WTC11 (cell line): Measurements from ENCODE around the gene CNTNAP2. TPM values are rescaled to one million over a fixed set of nuclear protein-coding genes. Genes with fewer than 3 reads are reported as not detected.

ENCODE experiments used
- ATAC-seq: fragments of 200-7000 bp; cut with Tn5 transposase; 2 replicates; pipeline ENCODE4 v1.10.0; 2021; ENCODE audit warnings: mild to moderate bottlenecking, moderate library complexity
- CTCF ChIA-PET: fragments of 300-600 bp; sonication (Branson Sonifier 250); formaldehyde crosslinking; loops from one replicate; lab custom pipeline; 2021; ENCODE audit warnings: antibody characterized with exemption; lab: Charles Lee
- POLR2A ChIA-PET: fragments of 350-600 bp; sonication (Branson Sonifier 250); formaldehyde crosslinking; loops from one replicate; lab custom pipeline; 2021; ENCODE audit warnings: antibody characterized with exemption; lab: Charles Lee
- DNase-seq: peaks from one replicate; pipeline ENCODE4 v3.0.0; 2021; ENCODE audit warnings: low spot score
- H3K27ac Mint-ChIP-seq: 2 replicates; pipeline ENCODE4 v1.8.0; 2021; ENCODE audit warnings: mixed read lengths
- H3K27me3 Mint-ChIP-seq: 2 replicates; pipeline ENCODE4 v1.8.0; 2021; ENCODE audit warnings: low read depth, mild to moderate bottlenecking, moderate library complexity, mixed read lengths
- H3K36me3 Mint-ChIP-seq: 2 replicates; pipeline ENCODE4 v1.8.0; 2021; ENCODE audit warnings: mixed read lengths
- H3K4me1 Mint-ChIP-seq: 2 replicates; pipeline ENCODE4 v1.8.0; 2022; ENCODE audit warnings: mixed read lengths
- H3K4me3 Mint-ChIP-seq: 2 replicates; pipeline ENCODE4 v1.8.0; 2021; ENCODE audit warnings: mild to moderate bottlenecking, moderate library complexity, mixed read lengths
- H3K9me3 Mint-ChIP-seq: 2 replicates; pipeline ENCODE4 v1.8.0; 2021; ENCODE audit warnings: mixed read lengths
- ATF1 ChIP-seq: sonication (generic); formaldehyde crosslinking; IDR thresholded peaks from 2 replicates; pipeline ENCODE4 v1.8.1; 2023; ENCODE audit warnings: mild to moderate bottlenecking, moderate library complexity, missing genetic modification reagents
- FOXP1 ChIP-seq: sonication (generic); formaldehyde crosslinking; IDR thresholded peaks from 2 replicates; pipeline ENCODE4 v1.8.0; 2022; ENCODE audit warnings: missing genetic modification reagents, mild to moderate bottlenecking, moderate library complexity, borderline replicate concordance
- GABPB1 ChIP-seq: sonication (generic); formaldehyde crosslinking; IDR thresholded peaks from 2 replicates; pipeline ENCODE4 v1.8.1; 2023; ENCODE audit warnings: mild to moderate bottlenecking, missing genetic modification reagents
- MYBL2 ChIP-seq: sonication (generic); formaldehyde crosslinking; IDR thresholded peaks from 2 replicates; pipeline ENCODE4 v1.8.1; 2023; ENCODE audit warnings: mild to moderate bottlenecking, moderate library complexity, missing genetic modification reagents
- NFE2L1 ChIP-seq: sonication (generic); formaldehyde crosslinking; IDR thresholded peaks from 2 replicates; pipeline ENCODE4 v1.8.1; 2023; ENCODE audit warnings: missing genetic modification reagents
- NR2C2 ChIP-seq: sonication (generic); formaldehyde crosslinking; IDR thresholded peaks from 2 replicates; pipeline ENCODE4 v1.8.0; 2022; ENCODE audit warnings: mild to moderate bottlenecking, missing genetic modification reagents
- RORB ChIP-seq: fragments of 250-450 bp; sonication (Bioruptor Pico); IDR thresholded peaks from 2 replicates; pipeline ENCODE4 v1.9.0; 2021; ENCODE audit warnings: mild to moderate bottlenecking
- TEAD4 ChIP-seq: sonication (generic); formaldehyde crosslinking; IDR thresholded peaks from 2 replicates; pipeline ENCODE4 v1.8.0; 2022; ENCODE audit warnings: mild to moderate bottlenecking, missing genetic modification reagents
- ZNF232 ChIP-seq: sonication (generic); formaldehyde crosslinking; IDR thresholded peaks from 2 replicates; pipeline ENCODE4 v1.8.0; 2022; ENCODE audit warnings: mild to moderate bottlenecking, missing genetic modification reagents
- ZNF317 ChIP-seq: sonication (generic); formaldehyde crosslinking; IDR thresholded peaks from 2 replicates; pipeline ENCODE4 v1.8.1; 2023; ENCODE audit warnings: low read depth, mild to moderate bottlenecking, moderate library complexity, missing genetic modification reagents, borderline replicate concordance
- ZNF396 ChIP-seq: fragments of 250-450 bp; sonication (Bioruptor Pico); IDR thresholded peaks from 2 replicates; pipeline ENCODE4 v1.8.0; 2021; ENCODE audit warnings: mild to moderate bottlenecking, moderate library complexity, borderline replicate concordance
- total RNA-seq: library from RNA; stranded (reverse); gene quantifications from 3 replicates; pipeline ENCODE4 v1.2.3, GENCODE V29; 2021
- TF ChIP-seq, protein P1 (sequence below): sonication (generic); formaldehyde crosslinking; IDR thresholded peaks from 2 replicates; pipeline ENCODE4 v1.8.0; 2023; ENCODE audit warnings: missing genetic modification reagents
- TF ChIP-seq, protein P2 (sequence below): sonication (generic); formaldehyde crosslinking; IDR thresholded peaks from 2 replicates; pipeline ENCODE4 v1.8.0; 2022; ENCODE audit warnings: mild to moderate bottlenecking, missing genetic modification reagents
- TF ChIP-seq, protein P3 (sequence below): sonication (generic); formaldehyde crosslinking; IDR thresholded peaks from 2 replicates; pipeline ENCODE4 v1.8.1; 2023; ENCODE audit warnings: mild to moderate bottlenecking, missing genetic modification reagents
- TF ChIP-seq, protein P4 (sequence below): sonication (generic); formaldehyde crosslinking; conservative IDR thresholded peaks from 2 replicates; pipeline ENCODE4 v1.8.1; 2022; ENCODE audit warnings: mild to moderate bottlenecking, missing genetic modification reagents
- TF ChIP-seq, protein P5 (sequence below): sonication (generic); formaldehyde crosslinking; IDR thresholded peaks from 2 replicates; pipeline ENCODE4 v1.8.1; 2022; ENCODE audit warnings: mild to moderate bottlenecking, moderate library complexity, missing genetic modification reagents
- TF ChIP-seq, protein P6 (sequence below): sonication (generic); formaldehyde crosslinking; IDR thresholded peaks from 2 replicates; pipeline ENCODE4 v1.8.1; 2022; ENCODE audit warnings: low read depth, missing genetic modification reagents, borderline replicate concordance
- TF ChIP-seq, protein P7 (sequence below): sonication (generic); formaldehyde crosslinking; IDR thresholded peaks from 2 replicates; pipeline ENCODE4 v1.8.1; 2023; ENCODE audit warnings: mild to moderate bottlenecking, missing genetic modification reagents, moderate library complexity
- TF ChIP-seq, protein P8 (sequence below): fragments of 250-450 bp; sonication (Bioruptor Pico); IDR thresholded peaks from 2 replicates; pipeline ENCODE4 v1.9.0; 2021; ENCODE audit warnings: moderate library complexity, mild to moderate bottlenecking, inconsistent platforms, borderline replicate concordance
- TF ChIP-seq, protein P9 (sequence below): sonication (generic); formaldehyde crosslinking; IDR thresholded peaks from 2 replicates; pipeline ENCODE4 v1.8.0; 2022; ENCODE audit warnings: mild to moderate bottlenecking, missing genetic modification reagents
- TF ChIP-seq, protein P10 (sequence below): sonication (generic); formaldehyde crosslinking; IDR thresholded peaks from 2 replicates; pipeline ENCODE4 v1.8.1; 2022; ENCODE audit warnings: low read depth, mild to moderate bottlenecking, moderate library complexity, missing genetic modification reagents, borderline replicate concordance
- TF ChIP-seq, protein P11 (sequence below): fragments of 250-450 bp; sonication (Bioruptor Pico); conservative IDR thresholded peaks from 2 replicates; pipeline ENCODE4 v1.9.0; 2021; ENCODE audit warnings: mild to moderate bottlenecking

Gene CNTNAP2
- total RNA-seq, 1 experiment from 2014 or later: 63.8 TPM

DNA sequence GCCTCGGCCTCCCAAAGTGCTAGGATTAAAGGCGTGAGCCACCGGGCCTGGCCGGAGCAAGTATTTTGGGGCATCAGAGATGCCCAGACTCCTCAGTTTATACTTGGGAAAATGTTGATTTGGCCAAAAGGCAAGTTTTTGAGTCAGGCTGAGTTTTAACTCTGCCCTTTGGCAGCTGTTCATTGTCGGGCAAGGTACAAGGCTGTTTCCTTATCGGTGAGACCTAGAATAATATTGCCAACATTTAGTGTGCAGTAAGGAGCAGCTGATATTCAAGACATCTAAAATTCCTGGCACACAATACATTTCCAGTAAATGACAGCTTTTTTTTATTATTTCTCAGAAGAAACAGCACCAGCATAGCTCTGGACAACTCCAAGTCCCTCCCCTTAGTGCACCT lies 2326.3 kb downstream of the CNTNAP2 start:
- ATAC-seq (no peak), DNase-seq (no peak)
- Mint-ChIP-seq H3K27ac (no peak overlapping the region), H3K27me3 (peaks cover 7% of the 10 kb centered on the region), H3K4me1 (no peaks in the 10 kb centered on the region), H3K4me3 (no peak overlapping the region), H3K9me3 (peaks cover 31% of the 10 kb centered on the region)
- POLR2A ChIA-PET: no interaction called here
- TF ChIP-seq, protein P1, sequence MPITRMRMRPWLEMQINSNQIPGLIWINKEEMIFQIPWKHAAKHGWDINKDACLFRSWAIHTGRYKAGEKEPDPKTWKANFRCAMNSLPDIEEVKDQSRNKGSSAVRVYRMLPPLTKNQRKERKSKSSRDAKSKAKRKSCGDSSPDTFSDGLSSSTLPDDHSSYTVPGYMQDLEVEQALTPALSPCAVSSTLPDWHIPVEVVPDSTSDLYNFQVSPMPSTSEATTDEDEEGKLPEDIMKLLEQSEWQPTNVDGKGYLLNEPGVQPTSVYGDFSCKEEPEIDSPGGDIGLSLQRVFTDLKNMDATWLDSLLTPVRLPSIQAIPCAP (CRISPR knock-in tag): no peak
- TF ChIP-seq ZNF396 (no peak), ATF1 (no peak), NFE2L1 (CRISPR knock-in tag) (no peak), TEAD4 (CRISPR knock-in tag) (no peak), ZNF232 (CRISPR knock-in tag) (no peak), RORB (CRISPR knock-in tag) (no peak), MYBL2 (no peak), ZNF317 (CRISPR knock-in tag) (no peak)
- TF ChIP-seq, protein P2, sequence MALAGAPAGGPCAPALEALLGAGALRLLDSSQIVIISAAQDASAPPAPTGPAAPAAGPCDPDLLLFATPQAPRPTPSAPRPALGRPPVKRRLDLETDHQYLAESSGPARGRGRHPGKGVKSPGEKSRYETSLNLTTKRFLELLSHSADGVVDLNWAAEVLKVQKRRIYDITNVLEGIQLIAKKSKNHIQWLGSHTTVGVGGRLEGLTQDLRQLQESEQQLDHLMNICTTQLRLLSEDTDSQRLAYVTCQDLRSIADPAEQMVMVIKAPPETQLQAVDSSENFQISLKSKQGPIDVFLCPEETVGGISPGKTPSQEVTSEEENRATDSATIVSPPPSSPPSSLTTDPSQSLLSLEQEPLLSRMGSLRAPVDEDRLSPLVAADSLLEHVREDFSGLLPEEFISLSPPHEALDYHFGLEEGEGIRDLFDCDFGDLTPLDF (CRISPR knock-in tag): no peak
- TF ChIP-seq, protein P3, sequence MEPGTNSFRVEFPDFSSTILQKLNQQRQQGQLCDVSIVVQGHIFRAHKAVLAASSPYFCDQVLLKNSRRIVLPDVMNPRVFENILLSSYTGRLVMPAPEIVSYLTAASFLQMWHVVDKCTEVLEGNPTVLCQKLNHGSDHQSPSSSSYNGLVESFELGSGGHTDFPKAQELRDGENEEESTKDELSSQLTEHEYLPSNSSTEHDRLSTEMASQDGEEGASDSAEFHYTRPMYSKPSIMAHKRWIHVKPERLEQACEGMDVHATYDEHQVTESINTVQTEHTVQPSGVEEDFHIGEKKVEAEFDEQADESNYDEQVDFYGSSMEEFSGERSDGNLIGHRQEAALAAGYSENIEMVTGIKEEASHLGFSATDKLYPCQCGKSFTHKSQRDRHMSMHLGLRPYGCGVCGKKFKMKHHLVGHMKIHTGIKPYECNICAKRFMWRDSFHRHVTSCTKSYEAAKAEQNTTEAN (CRISPR knock-in tag): no peak
- TF ChIP-seq, protein P4, sequence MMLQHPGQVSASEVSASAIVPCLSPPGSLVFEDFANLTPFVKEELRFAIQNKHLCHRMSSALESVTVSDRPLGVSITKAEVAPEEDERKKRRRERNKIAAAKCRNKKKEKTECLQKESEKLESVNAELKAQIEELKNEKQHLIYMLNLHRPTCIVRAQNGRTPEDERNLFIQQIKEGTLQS: no peak
- TF ChIP-seq, protein P5, sequence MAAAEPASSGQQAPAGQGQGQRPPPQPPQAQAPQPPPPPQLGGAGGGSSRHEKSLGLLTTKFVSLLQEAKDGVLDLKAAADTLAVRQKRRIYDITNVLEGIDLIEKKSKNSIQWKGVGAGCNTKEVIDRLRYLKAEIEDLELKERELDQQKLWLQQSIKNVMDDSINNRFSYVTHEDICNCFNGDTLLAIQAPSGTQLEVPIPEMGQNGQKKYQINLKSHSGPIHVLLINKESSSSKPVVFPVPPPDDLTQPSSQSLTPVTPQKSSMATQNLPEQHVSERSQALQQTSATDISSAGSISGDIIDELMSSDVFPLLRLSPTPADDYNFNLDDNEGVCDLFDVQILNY (CRISPR knock-in tag): no peak
- TF ChIP-seq, all 79 proteins: peak for 0
- CTCF ChIA-PET: no interaction called here
- H3K36me3 Mint-ChIP-seq: peaks cover 23% of the 10 kb centered on the region

DNA sequence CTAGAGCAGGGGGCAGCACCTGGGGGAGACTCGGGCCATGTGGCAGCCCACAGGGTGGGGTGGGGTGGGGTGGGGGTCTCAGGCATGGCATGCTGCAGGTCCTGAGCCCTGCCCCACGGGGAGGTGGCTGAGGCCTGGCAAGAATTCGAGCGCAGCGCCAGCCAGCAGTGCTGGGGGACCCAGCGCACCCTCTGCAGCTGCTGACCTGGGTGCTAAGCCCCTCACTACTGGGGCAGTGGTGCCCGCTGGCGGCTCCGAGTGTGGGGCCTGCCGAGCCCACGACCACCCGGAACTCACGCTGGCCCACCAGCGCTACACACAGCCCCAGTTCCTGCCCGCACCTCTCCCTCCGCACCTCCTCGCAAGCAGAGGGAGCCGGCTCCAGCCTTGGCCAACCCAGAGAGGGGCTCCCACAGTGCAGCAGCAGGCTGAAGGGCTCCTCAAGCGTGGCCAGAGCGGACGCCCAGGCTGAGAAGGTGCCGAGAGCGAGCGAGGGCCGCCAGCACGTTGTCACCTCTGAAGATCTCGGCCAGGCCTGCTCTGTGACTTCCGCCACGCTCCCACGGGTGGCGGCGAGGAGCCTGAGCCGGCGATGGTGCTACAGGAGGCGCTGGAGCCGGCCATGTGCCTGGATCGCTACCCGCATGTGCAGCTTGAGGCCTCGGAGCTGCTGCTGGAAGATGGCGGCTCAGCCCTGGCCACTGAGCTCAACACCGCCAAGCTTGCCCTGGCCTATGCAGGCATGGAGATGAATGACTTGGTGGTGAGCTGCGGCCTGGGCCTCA lies 2328.9 kb downstream of the CNTNAP2 start:
- peaks cover 28% of the 10 kb centered on the region for H3K9me3 Mint-ChIP-seq
- POLR2A ChIA-PET: interaction anchor here (0.6 kb wide), 1 partner anchor 16 kb away, joined by 4 read pairs; no protein-coding TSS in a partner anchor
- H3K27me3 Mint-ChIP-seq: peaks cover 7% of the 10 kb centered on the region
- CTCF ChIA-PET: interaction anchor here (1.4 kb wide), 1 partner anchor 180 kb away, joined by 3 read pairs; no protein-coding TSS in a partner anchor
- no peaks in the 10 kb centered on the region for H3K4me1 Mint-ChIP-seq
- DNase-seq (no peak), ATAC-seq (no peak)
- TF ChIP-seq, protein P6, sequence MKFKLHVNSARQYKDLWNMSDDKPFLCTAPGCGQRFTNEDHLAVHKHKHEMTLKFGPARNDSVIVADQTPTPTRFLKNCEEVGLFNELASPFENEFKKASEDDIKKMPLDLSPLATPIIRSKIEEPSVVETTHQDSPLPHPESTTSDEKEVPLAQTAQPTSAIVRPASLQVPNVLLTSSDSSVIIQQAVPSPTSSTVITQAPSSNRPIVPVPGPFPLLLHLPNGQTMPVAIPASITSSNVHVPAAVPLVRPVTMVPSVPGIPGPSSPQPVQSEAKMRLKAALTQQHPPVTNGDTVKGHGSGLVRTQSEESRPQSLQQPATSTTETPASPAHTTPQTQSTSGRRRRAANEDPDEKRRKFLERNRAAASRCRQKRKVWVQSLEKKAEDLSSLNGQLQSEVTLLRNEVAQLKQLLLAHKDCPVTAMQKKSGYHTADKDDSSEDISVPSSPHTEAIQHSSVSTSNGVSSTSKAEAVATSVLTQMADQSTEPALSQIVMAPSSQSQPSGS (CRISPR knock-in tag): no peak
- TF ChIP-seq FOXP1 (CRISPR knock-in tag) (peak; percentile 33; the same call in 1 of the 2 replicates), GABPB1 (CRISPR knock-in tag) (no peak), NR2C2 (CRISPR knock-in tag) (no peak)
- TF ChIP-seq, protein P7, sequence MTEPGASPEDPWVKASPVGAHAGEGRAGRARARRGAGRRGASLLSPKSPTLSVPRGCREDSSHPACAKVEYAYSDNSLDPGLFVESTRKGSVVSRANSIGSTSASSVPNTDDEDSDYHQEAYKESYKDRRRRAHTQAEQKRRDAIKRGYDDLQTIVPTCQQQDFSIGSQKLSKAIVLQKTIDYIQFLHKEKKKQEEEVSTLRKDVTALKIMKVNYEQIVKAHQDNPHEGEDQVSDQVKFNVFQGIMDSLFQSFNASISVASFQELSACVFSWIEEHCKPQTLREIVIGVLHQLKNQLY (CRISPR knock-in tag): no peak
- TF ChIP-seq, protein P8, sequence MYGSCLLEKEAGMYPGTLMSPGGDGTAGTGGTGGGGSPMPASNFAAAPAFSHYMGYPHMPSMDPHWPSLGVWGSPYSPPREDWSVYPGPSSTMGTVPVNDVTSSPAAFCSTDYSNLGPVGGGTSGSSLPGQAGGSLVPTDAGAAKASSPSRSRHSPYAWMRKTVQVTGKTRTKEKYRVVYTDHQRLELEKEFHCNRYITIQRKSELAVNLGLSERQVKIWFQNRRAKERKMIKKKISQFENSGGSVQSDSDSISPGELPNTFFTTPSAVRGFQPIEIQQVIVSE (CRISPR knock-in tag): no peak
- TF ChIP-seq, protein P9, sequence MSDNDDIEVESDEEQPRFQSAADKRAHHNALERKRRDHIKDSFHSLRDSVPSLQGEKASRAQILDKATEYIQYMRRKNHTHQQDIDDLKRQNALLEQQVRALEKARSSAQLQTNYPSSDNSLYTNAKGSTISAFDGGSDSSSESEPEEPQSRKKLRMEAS (CRISPR knock-in tag): peak; percentile 35; the same call in 1 of the 2 replicates
- TF ChIP-seq, protein P10, sequence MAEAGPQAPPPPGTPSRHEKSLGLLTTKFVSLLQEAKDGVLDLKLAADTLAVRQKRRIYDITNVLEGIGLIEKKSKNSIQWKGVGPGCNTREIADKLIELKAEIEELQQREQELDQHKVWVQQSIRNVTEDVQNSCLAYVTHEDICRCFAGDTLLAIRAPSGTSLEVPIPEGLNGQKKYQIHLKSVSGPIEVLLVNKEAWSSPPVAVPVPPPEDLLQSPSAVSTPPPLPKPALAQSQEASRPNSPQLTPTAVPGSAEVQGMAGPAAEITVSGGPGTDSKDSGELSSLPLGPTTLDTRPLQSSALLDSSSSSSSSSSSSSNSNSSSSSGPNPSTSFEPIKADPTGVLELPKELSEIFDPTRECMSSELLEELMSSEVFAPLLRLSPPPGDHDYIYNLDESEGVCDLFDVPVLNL (CRISPR knock-in tag): 0 out of 2 replicates have a peak, but pooled peaks have one; percentile 41
- TF ChIP-seq, protein P11, sequence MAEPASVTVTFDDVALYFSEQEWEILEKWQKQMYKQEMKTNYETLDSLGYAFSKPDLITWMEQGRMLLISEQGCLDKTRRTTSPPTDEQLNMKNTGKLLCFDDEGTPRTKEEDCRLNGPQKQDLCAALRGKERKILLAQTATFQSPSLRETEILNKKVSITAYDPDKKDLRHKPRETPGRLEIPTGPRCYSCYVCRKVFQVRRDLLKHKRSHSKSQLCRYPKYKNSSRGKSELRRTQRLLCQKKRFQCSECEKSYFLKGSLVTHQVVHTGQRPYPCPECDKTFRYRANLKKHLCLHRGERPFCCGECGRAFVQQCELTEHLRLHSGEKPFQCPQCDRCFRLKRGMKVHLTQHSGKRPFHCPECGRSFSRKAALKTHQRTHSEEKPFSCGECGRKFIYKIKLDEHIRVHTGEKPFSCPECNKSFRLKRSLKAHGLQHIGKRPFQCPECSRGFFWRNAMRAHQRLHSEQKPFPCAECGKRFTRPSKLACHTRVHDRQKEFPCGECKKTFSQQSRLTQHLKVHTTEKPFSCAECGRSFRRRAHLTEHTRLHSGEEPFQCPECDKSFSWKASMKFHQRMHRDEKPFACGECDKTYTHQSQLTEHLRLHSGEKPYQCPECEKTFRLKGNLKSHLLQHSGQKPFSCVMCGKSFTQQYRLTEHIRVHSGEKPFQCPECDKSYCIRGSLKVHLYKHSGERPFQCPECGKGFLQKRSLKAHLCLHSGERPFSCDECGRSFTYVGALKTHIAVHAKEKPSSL (CRISPR knock-in tag): no peak
- no peak overlapping the region for H3K4me3 Mint-ChIP-seq
- peaks cover 23% of the 10 kb centered on the region for H3K36me3 Mint-ChIP-seq
- no peak overlapping the region for H3K27ac Mint-ChIP-seq
